Measurements from ENCODE around the gene EIF2D. TPM values are rescaled to one million over a fixed set of nuclear protein-coding genes. Genes with fewer than 3 reads are reported as not detected.

The EIF2D gene
- total and polyA plus RNA-seq, 9 of the 15 experiments (the other 6 are each of a cell fraction or from before 2014, with no cell fraction given) = 81.1 to 138 (median 93.9) TPM

DNA sequence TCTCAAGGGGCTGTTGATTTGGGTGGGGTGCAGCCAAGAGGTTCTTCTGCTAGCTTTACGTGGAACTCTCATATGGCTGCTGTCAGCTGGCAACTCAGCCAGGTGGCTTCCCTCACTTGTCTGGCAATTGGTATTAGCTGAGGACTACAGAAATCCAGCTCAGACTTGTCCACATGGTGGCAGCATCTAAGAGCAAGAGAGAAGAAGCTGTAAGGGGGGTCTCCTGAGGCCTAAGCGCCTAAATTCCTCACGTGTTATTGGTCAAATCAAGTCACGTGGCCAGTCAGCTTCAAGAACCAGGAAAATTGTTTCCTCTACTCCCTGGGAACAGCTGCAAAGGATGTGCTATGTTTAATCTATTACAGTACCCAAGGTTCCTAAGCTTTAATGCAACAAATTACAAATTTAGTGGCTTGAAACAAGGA, 18.8 kb upstream of the EIF2D start (continued):
- TF ChIP-seq, protein P1, sequence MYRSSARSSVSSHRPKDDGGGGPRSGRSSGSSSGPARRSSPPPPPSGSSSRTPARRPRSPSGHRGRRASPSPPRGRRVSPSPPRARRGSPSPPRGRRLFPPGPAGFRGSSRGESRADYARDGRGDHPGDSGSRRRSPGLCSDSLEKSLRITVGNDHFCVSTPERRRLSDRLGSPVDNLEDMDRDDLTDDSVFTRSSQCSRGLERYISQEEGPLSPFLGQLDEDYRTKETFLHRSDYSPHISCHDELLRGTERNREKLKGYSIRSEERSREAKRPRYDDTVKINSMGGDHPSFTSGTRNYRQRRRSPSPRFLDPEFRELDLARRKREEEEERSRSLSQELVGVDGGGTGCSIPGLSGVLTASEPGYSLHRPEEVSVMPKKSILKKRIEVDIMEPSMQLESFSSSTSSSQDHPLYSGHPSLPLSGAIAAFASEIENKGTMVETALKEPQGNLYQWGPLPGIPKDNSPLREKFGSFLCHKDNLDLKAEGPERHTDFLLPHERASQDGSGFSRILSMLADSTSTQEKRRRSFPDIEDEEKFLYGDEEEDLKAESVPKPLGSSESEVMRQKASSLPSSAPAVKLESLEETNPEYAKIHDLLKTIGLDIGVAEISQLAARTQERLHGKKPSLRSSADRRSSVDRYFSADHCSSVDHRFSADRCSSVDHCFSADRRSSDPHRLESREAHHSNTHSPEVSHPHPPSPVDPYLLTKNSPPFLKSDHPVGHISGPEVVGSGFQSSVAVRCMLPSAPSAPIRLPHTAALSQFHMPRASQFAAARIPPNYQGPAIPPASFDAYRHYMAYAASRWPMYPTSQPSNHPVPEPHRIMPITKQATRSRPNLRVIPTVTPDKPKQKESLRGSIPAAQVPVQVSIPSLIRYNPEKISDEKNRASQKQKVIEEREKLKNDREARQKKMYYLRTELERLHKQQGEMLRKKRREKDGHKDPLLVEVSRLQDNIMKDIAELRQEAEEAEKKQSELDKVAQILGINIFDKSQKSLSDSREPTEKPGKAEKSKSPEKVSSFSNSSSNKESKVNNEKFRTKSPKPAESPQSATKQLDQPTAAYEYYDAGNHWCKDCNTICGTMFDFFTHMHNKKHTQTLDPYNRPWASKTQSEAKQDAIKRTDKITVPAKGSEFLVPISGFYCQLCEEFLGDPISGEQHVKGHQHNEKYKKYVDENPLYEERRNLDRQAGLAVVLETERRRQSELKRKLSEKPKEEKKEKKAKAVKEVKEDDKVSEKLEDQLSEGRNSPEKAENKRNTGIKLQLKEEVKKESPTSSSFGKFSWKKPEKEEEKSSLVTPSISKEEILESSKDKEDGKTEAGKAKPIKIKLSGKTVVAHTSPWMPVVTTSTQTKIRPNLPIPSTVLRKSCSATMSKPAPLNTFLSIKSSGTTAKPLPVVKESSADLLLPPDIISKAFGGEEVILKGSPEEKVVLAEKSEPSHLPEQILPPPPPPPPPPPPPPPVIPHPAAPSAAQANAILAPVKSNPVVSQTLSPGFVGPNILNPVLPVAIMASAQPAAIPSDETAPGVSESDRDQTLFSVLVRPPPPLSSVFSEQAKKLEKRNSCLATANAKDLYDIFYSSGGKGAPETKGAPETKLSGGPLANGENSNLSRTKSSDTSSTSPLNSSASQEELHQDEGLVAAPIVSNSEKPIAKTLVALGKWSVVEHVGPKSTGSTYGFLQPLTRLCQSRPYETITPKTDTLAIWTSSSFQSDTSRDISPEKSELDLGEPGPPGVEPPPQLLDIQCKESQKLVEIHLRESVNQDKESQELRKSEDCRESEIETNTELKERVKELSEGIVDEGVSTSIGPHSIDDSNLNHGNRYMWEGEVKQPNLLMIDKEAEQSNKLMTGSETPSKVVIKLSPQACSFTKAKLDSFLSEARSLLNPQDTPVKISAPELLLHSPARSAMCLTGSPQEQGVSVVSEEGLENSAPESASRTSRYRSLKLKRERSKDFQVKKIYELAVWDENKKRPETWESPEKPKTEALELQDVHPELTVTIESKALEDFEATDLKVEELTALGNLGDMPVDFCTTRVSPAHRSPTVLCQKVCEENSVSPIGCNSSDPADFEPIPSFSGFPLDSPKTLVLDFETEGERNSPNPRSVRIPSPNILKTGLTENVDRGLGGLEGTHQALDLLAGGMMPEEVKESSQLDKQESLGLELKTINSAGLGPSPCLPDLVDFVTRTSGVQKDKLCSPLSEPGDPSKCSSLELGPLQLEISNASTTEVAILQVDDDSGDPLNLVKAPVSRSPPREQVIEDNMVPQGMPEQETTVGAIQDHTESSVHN (IDR thresholded peaks at IDR 0.05; ENCODE audit: borderline replicate concordance in 1 of 2, low read depth in 1 of 2) = no peak
- TF ChIP-seq MCM3 (IDR thresholded peaks at IDR 0.05) (no peak), SRSF7 (optimal IDR thresholded peaks at IDR 0.05; ENCODE audit: low read depth, low read length) (no peak), HNRNPLL (IDR thresholded peaks at IDR 0.05; ENCODE audit: low read depth, low read length, poor library complexity, severe bottlenecking) (no peak), SIRT6 (IDR thresholded peaks at IDR 0.05; ENCODE audit: low read depth, low read length) (no peak), MTA1 (IDR thresholded peaks at IDR 0.05; ENCODE audit: borderline replicate concordance) (no peak), ZNF146 (CRISPR knock-in tag; IDR thresholded peaks at IDR 0.05; ENCODE audit: unreplicated experiment) (no peak), BACH1 (tag; IDR thresholded peaks at IDR 0.05) (no peak), CHD1 (IDR thresholded peaks at IDR 0.05; ENCODE audit: low read length) (no peak), NR2C2 (CRISPR knock-in tag; IDR thresholded peaks at IDR 0.05) (no peak), NR2C2 (tag; IDR thresholded peaks at IDR 0.05) (no peak), TARDBP (IDR thresholded peaks at IDR 0.05) (no peak), ZNF224 (CRISPR knock-in tag; IDR thresholded peaks at IDR 0.05) (no peak), ESRRB (CRISPR knock-in tag; IDR thresholded peaks at IDR 0.05; ENCODE audit: borderline replicate concordance) (no peak), TCF7L2 (IDR thresholded peaks at IDR 0.05; ENCODE audit: low read depth, low read length) (no peak), MBD2 (IDR thresholded peaks at IDR 0.05; ENCODE audit: borderline replicate concordance, low read depth) (no peak), RAD21 (CRISPR knock-in tag; conservative IDR thresholded peaks at IDR 0.05 in 1 of 2, IDR thresholded peaks at IDR 0.05 in 1 of 2) (peak; percentile 53 to 86), PHTF2 (CRISPR knock-in tag; IDR thresholded peaks at IDR 0.05) (no peak)
- TF ChIP-seq, protein P2, sequence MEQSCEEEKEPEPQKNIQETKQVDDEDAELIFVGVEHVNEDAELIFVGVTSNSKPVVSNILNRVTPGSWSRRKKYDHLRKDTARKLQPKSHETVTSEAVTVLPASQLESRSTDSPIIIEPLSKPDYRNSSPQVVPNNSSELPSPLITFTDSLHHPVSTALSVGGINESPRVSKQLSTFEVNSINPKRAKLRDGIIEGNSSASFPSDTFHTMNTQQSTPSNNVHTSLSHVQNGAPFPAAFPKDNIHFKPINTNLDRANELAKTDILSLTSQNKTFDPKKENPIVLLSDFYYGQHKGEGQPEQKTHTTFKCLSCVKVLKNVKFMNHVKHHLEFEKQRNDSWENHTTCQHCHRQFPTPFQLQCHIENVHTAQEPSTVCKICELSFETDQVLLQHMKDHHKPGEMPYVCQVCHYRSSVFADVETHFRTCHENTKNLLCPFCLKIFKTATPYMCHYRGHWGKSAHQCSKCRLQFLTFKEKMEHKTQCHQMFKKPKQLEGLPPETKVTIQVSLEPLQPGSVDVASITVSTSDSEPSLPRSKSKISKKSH (CRISPR knock-in tag; IDR thresholded peaks at IDR 0.05) = no peak
- TF ChIP-seq, protein P3, sequence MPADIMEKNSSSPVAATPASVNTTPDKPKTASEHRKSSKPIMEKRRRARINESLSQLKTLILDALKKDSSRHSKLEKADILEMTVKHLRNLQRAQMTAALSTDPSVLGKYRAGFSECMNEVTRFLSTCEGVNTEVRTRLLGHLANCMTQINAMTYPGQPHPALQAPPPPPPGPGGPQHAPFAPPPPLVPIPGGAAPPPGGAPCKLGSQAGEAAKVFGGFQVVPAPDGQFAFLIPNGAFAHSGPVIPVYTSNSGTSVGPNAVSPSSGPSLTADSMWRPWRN (IDR thresholded peaks at IDR 0.05; ENCODE audit: low read depth) = no peak
